Neural crest cell (in vitro differentiated cells): ENCODE data around the gene BAIAP2L1. TPM values are rescaled to one million over a fixed set of nuclear protein-coding genes. Genes with fewer than 3 reads are reported as not detected.
"Not testable (repeated sequence)": the region's sequence is repeated elsewhere in the genome, so short reads cannot be mapped to it uniquely, and the experiment has no call there.

ENCODE experiments used
- DNase-seq: peaks from one replicate; pipeline ENCODE4 v3.0.0; 2021; ENCODE audit warnings: low read depth, mixed read lengths, low spot score
- H3K27ac Mint-ChIP-seq: one replicate; pipeline ENCODE4 v1.8.0; 2021; ENCODE audit warnings: mild to moderate bottlenecking, mixed read lengths; ENCODE audit not compliant: unreplicated experiment
- H3K27me3 Mint-ChIP-seq: 2 replicates; pipeline ENCODE4 v1.8.0; 2021; ENCODE audit warnings: low read depth, mild to moderate bottlenecking, mixed read lengths
- H3K36me3 Mint-ChIP-seq: 2 replicates; pipeline ENCODE4 v1.8.0; 2021; ENCODE audit warnings: low read depth, mild to moderate bottlenecking, mixed read lengths
- H3K4me1 Mint-ChIP-seq: 2 replicates; pipeline ENCODE4 v1.8.0; 2021; ENCODE audit warnings: mixed read lengths
- H3K4me3 Mint-ChIP-seq: one replicate; pipeline ENCODE4 v1.8.0; 2021; ENCODE audit warnings: mild to moderate bottlenecking, mixed read lengths
- H3K9me3 Mint-ChIP-seq: 2 replicates; pipeline ENCODE4 v1.8.0; 2021; ENCODE audit warnings: mixed read lengths
- total RNA-seq: library from RNA; stranded (reverse); gene quantifications from 2 replicates; pipeline ENCODE4 v1.2.1, GENCODE V29; 2021
- TF ChIP-seq, protein P1 (sequence below): fragments of 200-600 bp; sonication (generic); conservative IDR thresholded peaks from 2 replicates; pipeline ENCODE4 v1.5.0; 2021; ENCODE audit warnings: antibody characterized with exemption, mild to moderate bottlenecking

The BAIAP2L1 gene
- total RNA-seq, 1 donor from 2014 or later: 1.5 TPM

DNA sequence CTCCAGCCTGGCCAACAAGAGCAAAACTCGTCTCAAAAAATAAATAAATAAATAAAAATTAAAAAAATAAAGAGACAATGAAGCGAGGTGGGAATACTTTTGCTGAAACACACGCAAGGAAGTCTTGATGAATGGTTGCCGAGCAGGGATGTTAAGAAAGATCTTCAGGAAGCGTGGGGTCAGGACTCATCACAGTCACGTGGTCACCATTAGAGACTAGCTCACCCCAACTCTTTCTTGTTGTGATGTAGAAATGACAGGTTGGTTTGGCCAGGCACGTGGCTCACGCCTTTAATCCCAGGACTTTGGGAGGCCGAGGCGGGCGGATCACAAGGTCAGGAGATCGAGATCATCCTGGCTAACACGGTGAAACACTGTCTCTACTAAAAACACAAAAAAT, 28.9 kb upstream of the BAIAP2L1 start:
- TF ChIP-seq, protein P1, sequence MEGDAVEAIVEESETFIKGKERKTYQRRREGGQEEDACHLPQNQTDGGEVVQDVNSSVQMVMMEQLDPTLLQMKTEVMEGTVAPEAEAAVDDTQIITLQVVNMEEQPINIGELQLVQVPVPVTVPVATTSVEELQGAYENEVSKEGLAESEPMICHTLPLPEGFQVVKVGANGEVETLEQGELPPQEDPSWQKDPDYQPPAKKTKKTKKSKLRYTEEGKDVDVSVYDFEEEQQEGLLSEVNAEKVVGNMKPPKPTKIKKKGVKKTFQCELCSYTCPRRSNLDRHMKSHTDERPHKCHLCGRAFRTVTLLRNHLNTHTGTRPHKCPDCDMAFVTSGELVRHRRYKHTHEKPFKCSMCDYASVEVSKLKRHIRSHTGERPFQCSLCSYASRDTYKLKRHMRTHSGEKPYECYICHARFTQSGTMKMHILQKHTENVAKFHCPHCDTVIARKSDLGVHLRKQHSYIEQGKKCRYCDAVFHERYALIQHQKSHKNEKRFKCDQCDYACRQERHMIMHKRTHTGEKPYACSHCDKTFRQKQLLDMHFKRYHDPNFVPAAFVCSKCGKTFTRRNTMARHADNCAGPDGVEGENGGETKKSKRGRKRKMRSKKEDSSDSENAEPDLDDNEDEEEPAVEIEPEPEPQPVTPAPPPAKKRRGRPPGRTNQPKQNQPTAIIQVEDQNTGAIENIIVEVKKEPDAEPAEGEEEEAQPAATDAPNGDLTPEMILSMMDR: no peak
- peaks cover 19% of the 10 kb centered on the region for H3K27me3 Mint-ChIP-seq
- no peaks in the 10 kb centered on the region for H3K4me1 Mint-ChIP-seq
- H3K36me3 Mint-ChIP-seq: no peaks in the 10 kb centered on the region
- no peak overlapping the region for H3K4me3 Mint-ChIP-seq
- no peak overlapping the region for H3K27ac Mint-ChIP-seq
- no peak for DNase-seq
- no peaks in the 10 kb centered on the region for H3K9me3 Mint-ChIP-seq

DNA sequence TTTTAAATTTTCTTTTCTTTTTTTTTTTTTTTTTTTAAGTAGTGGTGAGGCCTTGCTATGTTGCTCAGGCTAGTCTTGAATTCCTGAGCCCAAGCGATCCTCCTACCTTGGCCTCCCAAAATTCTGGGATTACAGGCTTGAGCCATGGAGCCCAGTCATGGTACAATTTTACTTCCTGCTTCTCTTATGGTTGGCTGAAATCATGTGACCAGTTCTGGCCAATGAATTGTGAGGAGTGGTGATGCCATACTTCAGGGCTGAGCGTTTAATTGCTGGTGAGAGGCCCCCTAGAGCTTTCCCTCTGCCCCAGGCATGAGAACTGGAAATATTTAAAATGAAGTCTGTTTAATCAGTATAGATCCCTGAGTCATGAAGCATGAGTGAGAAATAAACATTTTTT, 22.2 kb upstream of the BAIAP2L1 start:
- DNase-seq: no peak
- Mint-ChIP-seq H3K9me3 (no peaks in the 10 kb centered on the region), H3K27me3 (peaks cover 13% of the 10 kb centered on the region), H3K4me3 (no peak overlapping the region), H3K36me3 (no peaks in the 10 kb centered on the region), H3K27ac (no peak overlapping the region), H3K4me1 (no peaks in the 10 kb centered on the region)
- TF ChIP-seq, protein P1: no peak

DNA sequence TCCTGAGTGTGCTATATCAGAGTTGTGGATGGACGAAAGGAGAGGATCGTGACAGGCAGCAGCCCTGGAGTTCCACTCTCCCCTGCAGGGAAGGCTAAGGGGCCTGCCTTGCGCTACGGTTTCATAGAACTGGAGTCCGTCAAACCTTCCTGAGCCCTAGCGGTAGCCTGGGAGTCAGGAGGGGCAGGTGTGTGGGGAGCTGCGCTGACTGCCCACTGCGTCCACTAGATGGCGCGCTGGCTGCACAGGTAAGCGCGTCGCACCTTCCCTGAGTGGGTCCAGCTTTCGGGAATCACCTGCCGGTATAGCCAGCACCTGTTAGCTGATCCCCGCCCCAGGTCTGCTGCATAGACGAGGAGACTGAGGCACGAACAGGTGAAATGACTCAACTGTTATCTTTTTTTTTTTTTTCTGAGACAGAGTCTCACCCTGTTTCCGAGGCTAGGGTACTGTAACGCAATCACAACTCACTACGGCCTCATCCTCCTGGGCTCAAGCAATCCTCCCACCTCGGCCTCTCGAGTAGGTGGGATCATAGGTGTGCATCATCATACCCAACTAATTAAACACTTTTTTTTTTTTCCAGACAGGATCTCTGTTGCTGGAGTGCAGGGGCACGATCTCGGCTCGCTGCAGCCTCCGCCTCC, 20.2 kb upstream of the BAIAP2L1 start:
- H3K4me3 Mint-ChIP-seq: no peak overlapping the region
- no peaks in the 10 kb centered on the region for H3K4me1 Mint-ChIP-seq
- H3K9me3 Mint-ChIP-seq: no peaks in the 10 kb centered on the region
- DNase-seq: peak; percentile 29
- H3K27me3 Mint-ChIP-seq: peaks cover 13% of the 10 kb centered on the region
- H3K36me3 Mint-ChIP-seq: no peaks in the 10 kb centered on the region
- TF ChIP-seq, protein P1: peak; percentile 91
- no peak overlapping the region for H3K27ac Mint-ChIP-seq

DNA sequence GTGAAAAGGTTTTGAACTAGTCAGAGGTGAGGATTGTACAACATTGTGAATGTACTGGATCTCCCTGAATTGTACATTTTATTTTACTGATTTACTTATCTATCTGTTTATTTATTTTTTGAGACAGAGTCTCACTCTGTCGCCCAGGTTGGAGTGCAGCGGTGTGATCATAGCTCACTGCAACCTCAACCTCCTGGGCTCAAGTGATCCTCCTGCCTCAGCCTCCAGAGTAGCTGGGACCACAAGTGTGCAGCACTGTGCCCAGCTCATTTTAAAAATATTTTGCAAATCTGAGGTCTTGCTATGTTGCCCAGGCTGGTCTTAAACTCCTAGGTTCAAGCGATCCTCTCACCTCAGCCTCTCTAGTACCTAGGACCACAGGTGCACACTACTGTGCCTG, 19.1 kb upstream of the BAIAP2L1 start:
- H3K4me1 Mint-ChIP-seq, H3K9me3 Mint-ChIP-seq, H3K4me3 Mint-ChIP-seq, H3K27ac Mint-ChIP-seq, H3K36me3 Mint-ChIP-seq, DNase-seq: not testable (repeated sequence)
- H3K27me3 Mint-ChIP-seq: peaks cover 12% of the 10 kb centered on the region

DNA sequence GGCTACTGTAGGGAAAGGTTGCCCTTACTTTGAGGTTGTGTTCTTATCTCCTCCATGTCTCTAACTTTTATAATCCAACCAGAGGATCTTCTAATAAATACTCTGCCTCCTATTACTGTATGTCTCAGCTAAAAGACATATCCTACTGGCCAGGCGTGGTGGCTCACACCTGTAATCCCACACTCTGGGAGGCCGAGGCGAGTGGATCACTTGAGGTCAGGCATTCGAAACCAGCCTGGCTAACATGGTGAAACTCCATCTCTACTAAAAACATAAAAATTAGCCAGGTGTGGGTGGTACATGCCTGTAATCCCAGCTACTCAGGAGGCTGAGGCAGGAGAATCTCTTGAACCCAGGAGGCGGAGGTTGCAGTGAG, 18.4 kb upstream of the BAIAP2L1 start:
- not testable (repeated sequence) for DNase-seq, H3K4me1 Mint-ChIP-seq, H3K27ac Mint-ChIP-seq, H3K36me3 Mint-ChIP-seq, H3K4me3 Mint-ChIP-seq, H3K9me3 Mint-ChIP-seq
- peaks cover 12% of the 10 kb centered on the region for H3K27me3 Mint-ChIP-seq

DNA sequence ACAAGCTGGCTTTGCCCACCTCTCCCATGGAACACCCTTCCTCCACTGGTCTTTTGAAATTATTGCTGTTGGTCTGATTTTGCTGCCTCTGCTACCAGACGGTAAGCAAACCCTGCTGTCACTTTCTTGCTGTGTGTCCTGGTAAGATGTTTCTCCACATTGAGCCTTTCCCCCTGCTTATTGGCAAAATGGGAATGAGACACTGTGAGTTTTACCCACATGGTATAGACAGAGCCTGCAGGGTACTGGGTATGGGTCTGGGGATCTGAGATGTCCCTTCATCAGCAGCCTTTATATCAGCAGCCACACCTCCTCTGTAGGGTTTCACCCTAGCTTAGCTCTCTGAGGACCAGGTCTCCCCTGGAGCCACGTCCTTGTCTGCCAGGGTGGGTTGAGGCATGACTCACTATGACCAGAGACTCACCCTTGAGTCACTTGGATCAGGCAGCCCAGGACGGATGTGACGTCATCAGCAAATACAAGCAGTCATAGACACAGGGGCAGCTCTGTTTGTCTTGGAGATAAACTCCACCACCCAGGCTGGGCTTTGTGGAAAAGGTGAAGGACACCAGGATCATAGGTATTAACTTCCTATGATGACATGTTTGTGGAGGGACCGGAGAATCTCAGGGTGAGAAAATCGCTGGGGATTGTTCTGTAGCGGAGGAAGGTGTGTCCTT, 17.9 kb upstream of the BAIAP2L1 start:
- DNase-seq: no peak
- Mint-ChIP-seq H3K9me3 (no peaks in the 10 kb centered on the region), H3K4me1 (no peaks in the 10 kb centered on the region), H3K4me3 (no peak overlapping the region), H3K36me3 (no peaks in the 10 kb centered on the region), H3K27me3 (peaks cover 10% of the 10 kb centered on the region), H3K27ac (no peak overlapping the region)
- TF ChIP-seq, protein P1: no peak
